Fibroblast of lung (primary cell): ENCODE data around the gene CABLES1. TPM values are rescaled to one million over a fixed set of nuclear protein-coding genes. Genes with fewer than 3 reads are reported as not detected.

Experiments used
- DNase-seq, 2 donors: peaks; one replicate each; pipeline versions ENCODE4 v3.0.0 to v3.0.0-alpha.2; 2010; ENCODE audit warnings: low read depth in 2 of 2
- H2AFZ ChIP-seq: 2 replicates; pipeline ENCODE4 v1.5.1; 2012; ENCODE audit warnings: low read length, control low read depth, inconsistent platforms
- H3K27ac ChIP-seq: 2 replicates; pipeline ENCODE4 v1.5.1; 2011; ENCODE audit warnings: low read length, control low read depth; ENCODE audit not compliant: insufficient read depth
- H3K27me3 ChIP-seq: 2 replicates; pipeline ENCODE4 v1.5.1; 2011; ENCODE audit warnings: mild to moderate bottlenecking, low read length; ENCODE audit not compliant: control insufficient read depth, insufficient read depth
- H3K36me3 ChIP-seq: 2 replicates; pipeline ENCODE4 v1.5.1; 2011; ENCODE audit warnings: low read length; ENCODE audit not compliant: control insufficient read depth, insufficient read depth
- H3K4me1 ChIP-seq: 2 replicates; pipeline ENCODE4 v1.5.1; 2011; ENCODE audit warnings: low read length; ENCODE audit not compliant: control insufficient read depth, insufficient read depth; ENCODE audit errors: extremely low read depth
- H3K4me2 ChIP-seq: 2 replicates; pipeline ENCODE4 v1.5.1; 2011; ENCODE audit warnings: low read length, control low read depth; ENCODE audit not compliant: insufficient read depth; ENCODE audit errors: extremely low read depth
- H3K4me3 ChIP-seq, 4 experiments: fragments of 200-600 bp in 1 of 4; sonication (generic) in 1 of 4; replicated peaks in 1 of 4; 2 replicates each; pipeline ENCODE4 v1.5.1; 2011 to 2016; ENCODE audit warnings: low read length in 4 of 4, low read depth in 3 of 4, mild to moderate bottlenecking in 3 of 4, control low read depth in 2 of 4, inconsistent platforms in 1 of 4, mixed read lengths in 1 of 4; ENCODE audit not compliant: insufficient read depth in 1 of 4; ENCODE audit errors: control extremely low read depth in 1 of 4
- H3K79me2 ChIP-seq: 2 replicates; pipeline ENCODE4 v1.5.1; 2012; ENCODE audit warnings: mild to moderate bottlenecking, low read length, inconsistent platforms; ENCODE audit not compliant: control insufficient read depth, insufficient read depth
- H3K9ac ChIP-seq: 2 replicates; pipeline ENCODE4 v1.5.1; 2011; ENCODE audit warnings: mild to moderate bottlenecking, low read length, control low read depth; ENCODE audit not compliant: insufficient read depth
- H3K9me3 ChIP-seq: 2 replicates; pipeline ENCODE4 v1.5.1; 2012; ENCODE audit warnings: low read depth, low read length; ENCODE audit not compliant: control insufficient read depth, insufficient read depth
- H4K20me1 ChIP-seq: 2 replicates; pipeline ENCODE4 v1.5.1; 2011; ENCODE audit warnings: low read length; ENCODE audit not compliant: control insufficient read depth, insufficient read depth; ENCODE audit errors: extremely low read depth
- EZH2 ChIP-seq: IDR thresholded peaks from 2 replicates; pipeline ENCODE4 v1.5.1; 2012; ENCODE audit warnings: low read length, control low read depth, mild to moderate bottlenecking; ENCODE audit errors: missing control alignments
- polyA plus RNA-seq, 2 donors: library from polyadenylated mRNA; depleted of rRNA in 1 of 2; stranded (reverse) in 1 of 2; unstranded in 1 of 2; fragments of >200 nt; gene quantifications; 2 replicates each; pipeline ENCODE4 v1.2.1, GENCODE V29; 2011 to 2012; ENCODE audit warnings: missing spikeins in 1 of 2
- total RNA-seq: library from RNA; depleted of rRNA; stranded (reverse); fragments of >200 nt; gene quantifications from 2 replicates; pipeline ENCODE4 v1.2.1, GENCODE V29; 2014
- TF ChIP-seq, protein P1 (sequence below), 2 donors: IDR thresholded peaks in 1 of 2; conservative IDR thresholded peaks in 1 of 2; 1 replicate in 1 of 2; 2 replicates in 1 of 2; pipeline ENCODE4 v1.5.1; 2011 to 2012; ENCODE audit warnings: low read length in 2 of 2, control low read depth in 1 of 2, inconsistent platforms in 1 of 2, low read depth in 1 of 2, mild to moderate bottlenecking in 1 of 2

CABLES1 gene
- total and polyA plus RNA-seq, 2 donors (not counting 1 experiment from before 2014, with no cell fraction given): 5.1 to 11.4 TPM

DNA sequence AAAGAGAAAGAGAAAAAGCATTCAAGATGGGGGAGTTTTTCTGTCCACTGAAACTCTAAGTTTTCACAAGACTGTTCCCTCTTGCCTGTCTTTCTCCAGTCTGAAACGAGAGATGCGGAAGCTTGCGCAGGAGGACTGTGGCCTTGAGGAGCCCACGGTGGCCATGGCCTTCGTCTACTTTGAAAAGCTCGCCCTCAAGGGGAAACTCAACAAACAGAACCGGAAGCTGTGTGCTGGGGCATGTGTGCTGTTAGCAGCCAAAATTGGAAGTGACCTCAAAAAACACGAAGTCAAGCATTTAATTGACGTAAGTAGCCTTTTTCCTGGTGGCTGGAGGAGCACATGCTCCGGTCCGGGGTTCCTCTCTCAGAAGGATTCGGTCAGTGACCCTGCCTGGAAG lies 118.3 kb downstream of the CABLES1 start:
- no peaks in the 10 kb centered on the region for H3K9me3 ChIP-seq
- peaks cover 4% of the 10 kb centered on the region for H3K4me1 ChIP-seq
- DNase-seq: no peak
- no peak overlapping the region for H3K9ac ChIP-seq
- no peak overlapping the region for H3K27ac ChIP-seq
- no peaks in the 10 kb centered on the region for H3K36me3 ChIP-seq
- H3K4me2 ChIP-seq: no peak overlapping the region
- no peaks in the 10 kb centered on the region for H4K20me1 ChIP-seq
- H2AFZ ChIP-seq: no peak overlapping the region
- H3K79me2 ChIP-seq: no peaks in the 10 kb centered on the region
- no peak for TF ChIP-seq EZH2
- TF ChIP-seq, protein P1, sequence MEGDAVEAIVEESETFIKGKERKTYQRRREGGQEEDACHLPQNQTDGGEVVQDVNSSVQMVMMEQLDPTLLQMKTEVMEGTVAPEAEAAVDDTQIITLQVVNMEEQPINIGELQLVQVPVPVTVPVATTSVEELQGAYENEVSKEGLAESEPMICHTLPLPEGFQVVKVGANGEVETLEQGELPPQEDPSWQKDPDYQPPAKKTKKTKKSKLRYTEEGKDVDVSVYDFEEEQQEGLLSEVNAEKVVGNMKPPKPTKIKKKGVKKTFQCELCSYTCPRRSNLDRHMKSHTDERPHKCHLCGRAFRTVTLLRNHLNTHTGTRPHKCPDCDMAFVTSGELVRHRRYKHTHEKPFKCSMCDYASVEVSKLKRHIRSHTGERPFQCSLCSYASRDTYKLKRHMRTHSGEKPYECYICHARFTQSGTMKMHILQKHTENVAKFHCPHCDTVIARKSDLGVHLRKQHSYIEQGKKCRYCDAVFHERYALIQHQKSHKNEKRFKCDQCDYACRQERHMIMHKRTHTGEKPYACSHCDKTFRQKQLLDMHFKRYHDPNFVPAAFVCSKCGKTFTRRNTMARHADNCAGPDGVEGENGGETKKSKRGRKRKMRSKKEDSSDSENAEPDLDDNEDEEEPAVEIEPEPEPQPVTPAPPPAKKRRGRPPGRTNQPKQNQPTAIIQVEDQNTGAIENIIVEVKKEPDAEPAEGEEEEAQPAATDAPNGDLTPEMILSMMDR (conservative IDR thresholded peaks at IDR 0.05 in 1 of 2, IDR thresholded peaks at IDR 0.05 in 1 of 2; ENCODE audit: low read depth in 1 of 2, low read length in 2 of 2): no peak
- no peaks in the 10 kb centered on the region for H3K27me3 ChIP-seq
- no peak overlapping the region for H3K4me3 ChIP-seq

DNA sequence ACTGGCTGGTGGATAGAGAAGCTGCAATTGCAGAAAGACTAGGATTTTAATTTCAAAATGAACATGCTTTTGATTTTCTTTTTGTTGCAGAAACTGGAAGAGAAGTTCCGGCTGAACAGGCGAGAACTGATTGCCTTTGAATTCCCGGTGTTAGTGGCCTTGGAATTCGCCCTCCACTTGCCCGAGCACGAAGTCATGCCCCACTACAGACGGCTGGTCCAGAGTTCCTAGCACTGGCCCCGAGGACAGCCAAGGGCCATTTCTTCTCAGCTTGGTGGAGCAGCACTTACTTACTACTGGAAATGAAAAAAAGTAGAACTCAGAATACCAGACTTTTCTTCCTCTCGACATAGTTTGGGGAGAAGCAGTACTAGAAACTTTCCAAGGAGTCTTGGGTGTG lies 121.9 kb downstream of the CABLES1 start:
- H3K27me3 ChIP-seq: no peaks in the 10 kb centered on the region
- no peaks in the 10 kb centered on the region for H3K79me2 ChIP-seq
- no peak overlapping the region for H3K27ac ChIP-seq
- TF ChIP-seq, protein P1 (conservative IDR thresholded peaks at IDR 0.05 in 1 of 2, IDR thresholded peaks at IDR 0.05 in 1 of 2; ENCODE audit: low read depth in 1 of 2, low read length in 2 of 2): no peak
- no peak for TF ChIP-seq EZH2
- no peak overlapping the region for H3K4me2 ChIP-seq
- H2AFZ ChIP-seq: no peak overlapping the region
- no peaks in the 10 kb centered on the region for H4K20me1 ChIP-seq
- no peak overlapping the region for H3K9ac ChIP-seq
- peaks cover 20% of the 10 kb centered on the region for H3K4me1 ChIP-seq
- H3K36me3 ChIP-seq: no peaks in the 10 kb centered on the region
- no peak for DNase-seq
- no peak overlapping the region for H3K4me3 ChIP-seq
- no peaks in the 10 kb centered on the region for H3K9me3 ChIP-seq

DNA sequence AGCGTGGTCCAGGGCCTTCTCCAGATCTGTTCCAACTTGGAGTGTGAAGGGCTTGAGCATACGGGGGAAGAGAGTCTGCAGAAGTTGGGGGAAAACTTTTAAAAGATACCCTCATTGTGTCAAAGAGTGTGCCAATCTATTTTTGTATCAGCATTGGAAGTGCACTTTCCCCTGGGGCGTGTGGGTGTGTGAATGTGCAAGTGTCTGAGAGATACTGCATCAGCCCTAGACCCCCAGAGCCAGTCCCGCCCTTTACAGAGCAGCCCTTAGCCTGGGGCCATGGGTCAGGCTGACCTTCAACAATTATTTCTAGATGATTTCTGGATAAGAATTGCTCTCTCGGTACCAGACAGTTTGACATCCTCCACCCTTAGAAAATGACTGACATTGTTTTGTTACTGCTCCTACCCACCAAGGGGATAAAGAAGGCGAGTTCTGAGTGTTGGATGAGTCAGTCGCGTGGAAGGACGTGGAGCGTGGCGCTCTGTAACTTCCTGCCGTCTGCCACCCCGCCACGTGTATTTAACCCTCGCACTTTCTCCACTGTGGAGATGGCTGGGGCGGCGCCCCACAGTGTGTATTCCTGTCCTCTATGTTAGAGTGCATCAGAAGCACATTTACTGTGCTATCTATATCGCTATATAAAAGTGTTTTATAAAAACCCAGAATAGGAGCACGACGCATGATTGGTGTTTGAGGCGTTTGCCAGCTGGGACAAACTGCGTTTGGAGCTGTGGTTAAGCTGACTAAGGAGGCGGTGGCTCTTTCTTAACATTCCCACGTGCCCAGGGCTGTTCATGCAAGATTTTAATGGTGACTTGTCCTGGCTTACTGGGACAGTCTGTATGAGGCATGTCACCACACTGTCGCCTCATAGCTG lies 122.6 kb downstream of the CABLES1 start:
- no peak overlapping the region for H3K9ac ChIP-seq
- no peaks in the 10 kb centered on the region for H3K36me3 ChIP-seq
- H3K79me2 ChIP-seq: no peaks in the 10 kb centered on the region
- H3K4me1 ChIP-seq: peaks cover 20% of the 10 kb centered on the region
- H3K4me2 ChIP-seq: no peak overlapping the region
- H3K9me3 ChIP-seq: no peaks in the 10 kb centered on the region
- H4K20me1 ChIP-seq: no peaks in the 10 kb centered on the region
- H3K4me3 ChIP-seq: no peak overlapping the region
- DNase-seq: peak; percentile 61 to 85
- H3K27ac ChIP-seq: no peak overlapping the region
- TF ChIP-seq, protein P1 (conservative IDR thresholded peaks at IDR 0.05 in 1 of 2, IDR thresholded peaks at IDR 0.05 in 1 of 2; ENCODE audit: low read depth in 1 of 2, low read length in 2 of 2): no peak
- no peak for TF ChIP-seq EZH2
- H3K27me3 ChIP-seq: no peaks in the 10 kb centered on the region
- no peak overlapping the region for H2AFZ ChIP-seq
